Stimulated activated CD8-positive, alpha-beta memory T cell treated with anti-CD3 and anti-CD28 coated beads, Interleukin-4, amount 100 ng/mL, for 1 hour (primary cell): Measurements from ENCODE around the gene REEP3.
"Not testable (repeated sequence)": the region's sequence is repeated elsewhere in the genome, so short reads cannot be mapped to it uniquely, and the experiment has no call there.

Experiments used
- DNase-seq, 2 donors: peaks; one replicate each; pipeline ENCODE4 v3.0.0-alpha.2; 2020; ENCODE audit warnings: low read depth in 2 of 2, low spot score in 1 of 2

The REEP3 gene

DNA sequence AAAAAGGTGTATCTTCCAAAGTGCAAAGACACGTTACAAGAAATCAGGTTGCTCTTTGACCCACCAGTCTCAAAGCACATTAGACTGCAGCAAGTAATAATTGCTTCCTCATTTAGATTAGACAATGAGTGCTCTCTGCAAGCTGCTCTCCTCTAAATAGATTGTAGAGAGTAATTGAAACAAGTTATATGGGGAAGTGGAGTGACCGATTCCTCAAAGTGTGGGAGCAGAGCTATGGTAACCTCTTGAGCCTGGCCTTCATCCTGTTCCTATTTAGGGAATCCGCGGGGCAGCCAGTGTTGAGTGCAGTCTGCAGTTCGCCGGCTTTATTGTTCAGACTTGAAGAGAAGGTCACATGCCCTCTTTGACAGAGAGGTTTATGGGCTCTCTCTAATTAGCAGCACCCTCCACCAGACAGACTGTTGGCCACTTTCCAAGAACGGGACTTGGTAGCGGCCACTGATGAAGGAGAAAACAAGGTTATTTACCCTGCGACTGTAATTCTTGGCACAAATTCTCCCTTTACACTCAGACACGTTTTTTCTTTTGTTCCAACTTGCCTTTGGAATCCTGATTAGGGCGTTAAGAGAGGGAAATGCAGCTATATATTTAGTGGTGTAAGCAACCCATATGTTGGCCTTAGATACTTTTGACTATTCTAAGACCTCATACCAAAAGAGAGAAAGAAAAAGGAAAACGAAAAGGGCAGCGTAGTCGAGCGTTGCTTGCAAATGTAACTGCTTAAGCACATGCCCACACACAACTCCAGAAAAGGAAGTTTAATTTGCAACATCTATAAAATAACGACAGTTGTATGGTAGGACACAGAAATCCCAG lies 107.5 kb downstream of the REEP3 start:
- DNase-seq = no peak

DNA sequence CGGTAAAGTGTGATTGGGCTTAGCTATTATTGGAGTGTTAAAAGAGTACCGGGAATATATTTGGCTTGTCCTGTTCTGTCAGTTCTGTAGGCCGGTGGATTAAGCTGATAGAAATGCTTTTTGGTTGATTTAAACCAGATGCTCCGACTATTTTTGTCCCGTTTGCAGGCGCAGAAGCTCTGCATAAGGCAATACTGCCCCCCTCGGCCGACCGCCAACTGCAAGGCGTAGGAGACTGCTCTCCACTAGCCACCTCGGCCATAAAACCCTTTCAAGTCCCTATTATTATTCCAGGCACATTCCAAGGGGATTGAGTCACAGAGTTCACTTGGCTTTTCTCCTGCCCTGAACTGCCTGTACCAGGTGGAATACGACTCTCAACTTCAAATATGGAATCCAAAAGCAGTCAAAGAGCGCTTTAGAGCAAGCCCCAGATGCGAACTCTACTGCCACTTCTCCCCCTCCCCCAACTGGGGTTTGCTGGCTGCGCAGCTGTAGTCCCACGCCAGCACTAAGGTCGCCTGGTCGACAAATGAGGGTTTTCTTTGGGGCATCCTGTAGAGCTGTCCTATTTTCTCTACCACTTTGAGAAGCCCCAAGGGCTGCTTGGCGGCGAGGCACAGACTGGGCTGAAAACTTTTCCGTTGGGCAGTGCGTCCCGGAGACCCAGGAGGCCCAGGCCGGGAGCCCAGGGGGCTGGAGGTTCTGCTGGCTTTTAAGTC lies 108.3 kb downstream of the REEP3 start:
- peak; percentile 48 to 56 for DNase-seq

DNA sequence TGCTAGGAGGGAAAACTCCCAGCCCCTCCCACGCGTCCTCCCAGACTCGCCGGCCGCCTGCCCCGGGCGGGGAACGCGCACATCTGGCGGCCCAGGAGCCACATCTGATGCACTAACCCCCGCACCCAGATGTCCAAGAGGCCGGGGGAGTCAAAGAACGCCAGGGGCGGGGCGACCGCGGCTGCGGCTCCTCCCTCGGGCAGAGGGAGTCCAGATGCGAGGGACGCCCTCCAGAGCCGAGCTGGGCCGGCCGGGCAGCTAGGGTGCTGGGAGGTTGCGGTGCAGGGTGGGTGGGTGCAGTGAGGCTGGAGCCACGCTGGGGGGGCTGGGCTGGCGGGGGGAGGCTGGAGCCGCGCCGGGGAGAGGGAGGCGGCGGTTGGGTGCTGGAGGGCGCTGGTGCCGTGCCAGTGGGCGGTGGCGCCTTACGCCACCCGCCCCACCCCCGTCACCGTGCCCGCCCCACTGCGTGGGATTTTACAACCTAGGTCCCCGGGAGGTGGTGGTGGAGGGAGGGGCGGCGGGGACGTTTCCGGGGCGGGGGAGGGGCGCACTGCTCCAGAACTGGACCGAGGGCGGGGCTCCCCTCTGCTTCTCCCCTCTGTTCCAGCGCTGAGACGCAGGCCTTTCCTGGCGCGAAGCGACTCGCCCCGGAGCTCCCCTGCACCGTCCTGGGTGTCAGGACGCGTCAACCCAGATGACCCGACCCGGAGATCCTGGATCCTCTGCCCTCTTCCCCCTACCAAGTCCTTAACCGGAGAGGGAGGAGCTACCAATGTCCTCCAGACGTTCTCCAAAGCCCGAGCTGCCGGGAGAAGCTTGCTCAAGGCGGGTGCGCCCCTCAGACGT lies 109.1 kb downstream of the REEP3 start:
- DNase-seq = peak; percentile 35 to 50

DNA sequence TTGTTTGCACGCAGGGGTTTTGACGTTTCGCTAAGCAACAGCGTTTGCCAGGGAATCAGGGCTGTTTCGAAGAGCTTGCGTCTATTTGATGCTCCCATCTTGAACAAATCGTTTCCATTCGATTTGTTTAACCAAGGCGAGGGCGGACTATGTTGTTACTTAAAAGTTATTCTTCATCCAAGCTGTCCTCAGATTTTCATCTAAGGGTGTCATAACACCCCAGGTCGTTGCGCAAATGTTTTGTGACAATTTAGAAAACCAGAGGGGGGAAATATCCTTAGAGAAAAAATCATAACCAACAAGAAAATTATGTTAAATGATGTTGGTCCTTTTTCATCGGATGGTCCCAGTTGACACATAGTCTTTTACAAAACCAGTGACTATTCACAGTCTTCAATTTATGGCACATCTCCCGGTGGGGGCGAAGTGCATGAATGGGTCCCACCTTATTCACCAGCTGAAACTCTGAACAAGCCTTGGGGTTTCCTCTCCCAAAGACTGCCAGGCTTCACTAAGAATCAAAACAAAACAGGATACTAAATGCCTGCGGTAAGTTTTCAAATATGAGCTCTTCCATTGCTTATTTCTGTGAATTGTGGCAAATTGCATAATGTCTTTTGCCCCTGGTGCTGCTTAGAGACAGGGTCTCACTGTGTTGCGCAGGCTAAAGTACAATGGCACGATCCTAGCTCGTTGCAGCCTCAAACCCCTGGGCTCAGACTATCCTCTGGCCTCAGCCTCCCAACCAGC lies 109.9 kb downstream of the REEP3 start:
- no peak for DNase-seq

DNA sequence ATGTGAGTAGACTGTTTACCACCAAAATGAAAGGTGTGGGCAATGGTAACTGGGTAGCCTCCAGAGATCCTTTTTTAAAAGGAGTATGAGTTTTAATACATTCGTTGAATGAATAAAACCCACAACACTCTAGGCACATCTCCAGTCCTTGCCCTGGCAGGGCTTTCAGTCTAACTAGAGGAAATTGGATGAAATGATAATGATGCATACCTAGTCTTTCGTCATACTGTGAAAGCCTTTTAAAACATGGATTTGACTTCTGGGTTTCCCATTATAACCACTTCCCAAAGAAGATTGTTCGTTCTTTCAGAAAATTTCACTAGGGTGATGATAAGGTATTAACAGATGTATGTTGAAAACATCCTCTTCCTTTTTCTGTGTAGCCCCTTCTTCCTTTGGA lies 110.8 kb downstream of the REEP3 start:
- no peak for DNase-seq

DNA sequence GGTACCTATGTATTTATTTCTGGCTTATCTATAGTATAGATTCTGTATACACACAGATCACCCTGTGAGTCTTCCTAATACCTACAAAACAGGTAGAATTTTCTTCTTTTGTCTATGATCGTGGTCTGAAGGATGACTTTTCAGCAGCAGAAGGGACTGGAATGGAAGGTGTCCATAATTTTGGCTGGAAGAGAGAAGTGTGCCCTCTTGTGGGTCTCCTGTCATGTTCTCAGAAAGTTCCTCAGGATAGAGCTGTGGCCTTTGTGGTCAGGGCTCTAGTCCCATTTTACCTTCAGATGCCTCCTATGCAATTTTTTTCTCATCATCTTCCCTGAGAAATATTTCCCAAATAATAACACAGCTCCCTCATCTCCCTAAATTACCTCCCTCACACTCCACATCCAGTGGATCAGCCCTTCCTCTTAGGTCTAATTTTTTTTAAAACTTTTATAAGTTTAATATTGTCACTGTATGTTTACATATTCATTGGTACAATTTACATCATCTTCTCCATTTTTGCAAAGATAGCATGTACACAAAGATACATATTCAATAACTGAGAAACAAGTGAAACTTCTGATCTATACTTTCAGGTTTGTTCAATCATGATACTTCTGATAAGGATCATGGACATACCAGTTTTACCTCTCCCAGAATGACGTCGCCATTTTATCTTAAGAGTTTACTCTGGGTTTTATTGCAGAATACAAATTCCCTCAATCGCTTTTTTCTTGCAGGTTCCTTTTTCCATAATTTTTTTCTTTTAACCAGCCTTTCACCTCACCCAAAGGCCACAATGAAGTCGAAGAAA lies 112.7 kb downstream of the REEP3 start:
- DNase-seq = no peak

DNA sequence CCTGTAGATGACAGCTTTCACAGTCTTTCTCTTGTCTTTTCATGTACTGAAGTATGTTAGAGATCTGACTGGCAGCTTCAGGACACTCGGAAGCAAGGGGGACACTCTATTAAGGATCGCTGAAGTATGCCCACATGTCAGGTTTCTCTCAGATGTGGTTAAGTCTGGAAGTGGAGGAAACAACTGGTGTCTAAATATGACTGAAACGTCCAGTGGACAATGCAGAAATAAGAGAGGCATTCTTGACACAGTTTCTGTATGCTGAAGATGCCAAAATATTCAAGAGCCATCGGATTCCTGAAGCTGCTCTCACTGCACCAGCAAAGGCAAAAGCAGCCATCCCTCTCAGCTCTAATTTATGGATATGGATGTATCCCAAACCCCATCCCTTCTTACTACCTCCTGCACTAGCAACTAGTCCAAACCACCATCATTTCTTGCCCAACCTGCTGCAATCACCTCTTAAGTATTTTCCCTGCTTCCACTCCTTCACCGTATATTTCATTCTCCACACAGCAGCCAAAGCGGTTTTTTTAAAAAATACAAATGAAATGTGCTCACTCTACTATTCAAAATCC lies 113.4 kb downstream of the REEP3 start:
- DNase-seq = no peak

DNA sequence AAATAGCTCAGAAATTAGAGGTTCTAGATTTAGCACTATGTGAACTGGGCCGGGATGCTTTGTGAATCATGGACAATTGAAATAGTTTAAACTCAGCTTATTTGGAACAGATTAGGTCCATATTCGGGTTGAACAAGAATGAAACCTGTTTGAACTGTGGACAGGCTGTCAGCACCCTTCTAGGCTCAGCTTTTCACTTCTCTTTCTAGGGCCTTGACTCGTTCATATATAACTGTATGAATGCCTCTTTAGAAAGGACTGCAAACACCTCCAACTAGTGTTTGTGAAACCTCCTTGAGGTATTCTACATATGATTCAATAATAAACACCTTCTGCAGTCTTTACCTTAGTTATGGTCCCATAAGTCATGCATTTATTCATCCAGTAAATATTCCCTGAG lies 115.6 kb downstream of the REEP3 start:
- no peak for DNase-seq

DNA sequence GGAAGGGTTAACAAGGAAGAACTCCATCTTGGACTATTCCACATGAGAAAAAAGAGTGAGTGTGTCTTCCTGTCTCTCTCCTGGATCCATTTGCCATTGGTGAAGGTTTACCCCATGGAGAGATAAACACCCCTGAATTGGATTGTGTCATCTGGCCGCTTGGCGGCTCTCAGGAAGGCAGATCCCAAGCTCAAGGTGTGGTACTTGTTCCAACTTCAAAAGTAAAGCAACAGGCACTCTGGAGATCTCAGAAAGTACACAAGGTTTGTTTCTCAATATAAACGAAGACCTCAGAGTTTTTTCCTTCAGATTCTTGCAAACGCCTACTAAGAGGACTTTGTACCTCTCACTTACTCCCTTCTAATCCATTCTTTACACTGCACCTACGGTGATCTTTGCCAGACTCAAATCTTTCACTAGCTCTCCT lies 116.7 kb downstream of the REEP3 start:
- DNase-seq = no peak

DNA sequence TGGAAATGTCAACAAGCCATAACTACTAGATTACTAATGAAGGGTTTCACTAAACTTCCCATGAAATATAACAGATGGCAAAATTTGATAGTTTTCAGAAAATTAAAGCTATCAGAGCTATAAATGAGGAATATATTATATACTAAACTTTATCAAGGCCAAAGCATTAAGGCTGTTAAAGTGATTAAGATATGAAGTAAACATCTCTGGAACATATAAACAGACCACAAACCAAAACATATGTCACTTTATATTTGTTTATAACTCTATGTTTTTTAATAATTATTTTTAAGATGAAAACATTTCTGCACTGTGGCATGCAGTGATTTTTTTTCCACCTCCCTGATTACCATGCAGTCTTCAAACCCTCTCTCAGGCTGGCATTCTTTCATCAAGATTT lies 120.2 kb downstream of the REEP3 start:
- DNase-seq = no peak

DNA sequence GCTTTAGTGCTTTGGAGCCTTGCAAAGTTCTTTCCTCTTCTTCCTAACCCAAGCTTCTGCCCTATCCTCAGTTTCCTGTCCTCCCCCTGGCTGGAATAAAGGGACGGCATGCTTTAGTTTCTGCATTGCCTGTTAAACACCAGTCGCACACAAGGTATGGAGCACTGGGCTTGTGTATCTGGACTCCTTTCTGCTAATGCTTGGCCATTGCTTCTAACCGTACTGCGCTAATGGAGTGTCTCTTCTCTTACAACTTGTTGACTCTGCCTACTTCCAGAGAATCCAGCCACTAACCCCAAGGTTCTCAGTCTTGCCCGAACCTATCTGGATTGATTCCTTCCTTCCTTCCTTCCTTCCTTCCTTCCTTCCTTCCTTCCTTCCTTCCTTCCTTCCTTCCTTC lies 120.6 kb downstream of the REEP3 start:
- DNase-seq = no peak

DNA sequence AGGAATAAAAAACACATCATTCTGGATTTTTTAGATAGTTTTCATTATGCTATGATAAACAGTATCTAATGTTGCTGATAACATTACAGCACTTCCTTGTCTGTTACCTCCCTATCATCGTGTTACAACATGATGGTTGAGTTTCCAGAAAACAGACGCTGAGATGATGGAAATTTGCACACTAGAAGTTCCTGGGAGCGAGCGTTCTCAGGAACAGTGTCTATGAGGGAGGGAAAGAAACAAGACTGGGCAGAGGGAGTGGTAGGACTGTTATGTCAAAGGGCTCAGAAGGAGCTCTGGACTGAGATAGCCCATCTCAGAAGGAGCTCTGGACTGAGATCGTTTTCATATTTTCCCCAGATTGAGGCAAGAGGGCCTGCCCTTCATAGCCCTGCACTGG lies 121.6 kb downstream of the REEP3 start:
- no peak for DNase-seq

DNA sequence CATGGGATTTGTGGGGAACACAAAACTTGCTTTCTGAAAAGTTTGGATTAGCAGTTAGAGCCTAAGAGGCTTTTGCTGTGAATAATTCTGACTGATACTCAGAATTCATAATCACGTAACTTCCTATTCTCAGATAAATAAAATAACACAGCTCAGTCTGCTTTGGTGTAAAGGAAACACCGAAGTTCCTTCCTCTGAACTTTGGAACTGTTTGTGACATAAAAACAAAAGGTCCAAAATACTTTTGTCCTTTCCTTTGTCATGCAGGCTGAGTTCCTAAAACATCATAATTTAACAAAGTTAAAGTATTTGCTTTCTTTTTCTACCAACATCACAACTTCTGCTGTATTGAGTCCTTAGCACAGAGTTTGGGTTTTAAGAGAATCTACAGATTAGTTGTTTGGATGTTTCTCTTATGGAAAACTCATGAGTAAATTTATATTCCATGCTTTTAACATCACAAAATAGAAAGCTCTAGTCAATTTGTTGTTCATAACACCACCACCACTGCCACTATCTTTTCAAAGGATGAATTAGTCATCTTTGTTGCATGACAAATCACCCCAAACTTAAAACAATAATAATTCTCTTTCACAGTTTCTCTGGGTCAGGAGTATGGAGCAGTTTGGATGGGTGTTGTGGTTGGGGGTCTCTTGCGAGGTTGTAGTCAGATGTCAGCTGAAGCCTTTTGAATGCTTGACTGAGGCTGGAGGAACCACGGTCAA lies 123.4 kb downstream of the REEP3 start:
- no peak for DNase-seq

DNA sequence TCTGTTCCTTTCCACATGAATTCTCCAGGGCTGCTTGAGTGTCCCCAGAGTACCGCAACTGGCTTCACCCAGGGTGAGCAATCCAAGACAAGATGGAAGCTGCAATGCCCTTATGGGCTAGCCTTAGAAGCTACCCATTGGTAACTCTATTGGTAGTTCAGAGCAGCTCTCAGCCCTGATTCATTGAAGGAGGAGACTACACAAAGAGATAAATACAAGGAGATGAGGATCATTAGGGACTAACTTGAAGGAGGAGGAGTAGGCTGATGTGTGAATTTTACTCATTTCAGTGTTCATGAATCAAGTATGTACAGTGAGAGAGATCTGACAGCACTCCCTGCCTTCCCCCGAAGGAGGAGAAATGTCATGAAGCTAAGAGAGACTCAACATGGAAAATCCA lies 124.0 kb downstream of the REEP3 start:
- no peak for DNase-seq

DNA sequence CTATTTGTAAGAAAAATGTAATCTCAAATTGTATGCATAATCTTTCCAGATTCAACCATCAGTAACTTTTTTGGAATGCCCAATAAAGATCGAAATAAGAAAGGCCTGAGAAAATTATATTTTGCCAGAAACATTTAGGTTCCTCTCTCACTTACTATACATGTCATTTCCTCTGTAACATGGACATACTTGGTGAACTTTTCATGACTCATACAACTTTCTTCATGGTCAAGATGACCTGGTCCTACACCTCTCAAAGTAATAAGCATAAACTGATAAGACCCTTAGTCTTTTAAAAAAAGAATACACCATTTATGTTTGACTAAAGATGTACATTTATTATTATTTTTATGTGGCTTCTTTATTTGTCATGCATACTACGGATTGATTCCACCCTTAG lies 125.3 kb downstream of the REEP3 start:
- no peak for DNase-seq

DNA sequence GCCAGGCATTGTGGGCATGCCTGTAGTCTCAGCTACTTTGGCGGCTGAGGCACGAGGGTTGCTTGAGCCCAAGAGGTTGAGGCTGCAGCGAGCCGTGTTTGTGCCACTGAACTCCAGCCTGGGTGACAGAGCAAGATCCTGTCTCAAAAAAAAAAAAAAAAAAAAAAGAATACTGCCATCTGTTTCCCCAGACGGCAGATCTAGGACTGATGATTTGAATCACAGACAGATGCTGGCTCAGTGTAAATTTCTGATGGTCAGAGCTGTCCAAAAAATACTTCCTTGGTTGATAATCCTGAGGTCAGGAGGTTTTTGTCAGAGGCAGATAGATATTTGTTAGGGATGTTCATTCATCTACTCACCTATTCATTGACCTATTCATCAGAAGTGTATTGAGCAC lies 130.7 kb downstream of the REEP3 start:
- DNase-seq = no peak

DNA sequence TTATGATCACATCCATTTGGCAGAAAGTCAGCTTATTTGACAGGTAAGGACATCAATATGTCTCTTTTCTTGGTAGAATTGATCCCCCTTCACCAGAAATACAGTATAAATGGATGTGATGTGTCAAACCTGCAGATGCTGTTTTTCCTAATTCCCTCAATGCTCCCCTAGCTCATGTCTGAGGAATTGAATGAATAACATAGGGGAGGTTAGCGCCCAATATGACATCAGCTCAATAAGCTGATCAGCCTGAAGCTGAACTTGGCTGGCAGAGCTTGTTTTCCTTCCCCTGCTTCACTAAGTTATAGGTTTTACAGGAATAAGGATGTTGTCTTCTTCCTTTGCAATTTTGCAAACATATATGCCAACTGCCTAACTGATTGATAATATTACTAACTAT lies 132.5 kb downstream of the REEP3 start:
- no peak for DNase-seq

DNA sequence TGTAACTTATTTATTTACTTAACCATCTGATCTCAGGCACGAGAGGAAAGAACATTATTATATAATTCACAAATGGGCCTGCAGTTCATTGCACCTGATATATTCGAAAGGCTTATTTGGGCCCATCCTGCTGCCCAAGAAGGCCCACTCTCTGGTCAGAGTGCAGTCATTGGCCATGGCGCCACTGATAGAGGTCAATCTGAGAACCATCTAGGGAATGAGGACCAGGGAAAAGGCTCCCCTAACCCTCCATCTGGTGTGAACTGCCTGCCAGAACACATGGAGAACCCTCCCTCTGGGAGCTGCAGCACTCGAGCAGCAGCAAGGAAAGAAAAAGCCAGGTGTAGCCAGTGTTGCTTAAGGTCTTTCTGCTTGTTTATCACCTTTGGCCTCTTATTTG lies 136.6 kb downstream of the REEP3 start:
- no peak for DNase-seq

DNA sequence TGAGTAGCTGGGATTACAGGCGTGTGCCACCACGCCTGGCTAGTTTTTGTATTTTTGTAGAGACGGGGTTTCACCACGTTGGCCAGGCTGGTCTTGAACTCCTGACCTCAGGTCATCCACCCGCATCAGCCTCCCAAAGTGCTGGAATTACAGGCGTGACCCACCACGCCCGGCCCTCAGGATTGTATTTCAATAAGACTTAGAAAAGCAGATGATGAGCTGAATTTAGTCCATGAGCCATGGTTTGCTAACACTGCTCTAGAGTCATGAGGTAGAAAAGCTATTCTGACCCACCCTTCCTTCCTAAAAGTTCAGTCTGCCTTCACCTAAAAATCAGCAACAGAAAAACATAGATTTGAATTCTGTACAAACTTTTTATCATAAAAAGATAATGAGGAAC lies 139.7 kb downstream of the REEP3 start:
- DNase-seq = not testable (repeated sequence)
